Naive thymus-derived CD4-positive, alpha-beta T cell (primary cell): ENCODE data around the gene HIPK2. TPM values are rescaled to one million over a fixed set of nuclear protein-coding genes. Genes with fewer than 3 reads are reported as not detected.
"Not testable (repeated sequence)": the region's sequence is repeated elsewhere in the genome, so short reads cannot be mapped to it uniquely, and the experiment has no call there.

Experiments
- ATAC-seq: fragments of 150-1000 bp; cut with Tn5 transposase; 2 replicates; pipeline ENCODE4 v1.10.0; 2021; ENCODE audit warnings: mild to moderate bottlenecking, moderate library complexity
- CTCF ChIA-PET: fragments of 350-600 bp; sonication (Branson Sonifier 250); formaldehyde crosslinking; loops from one replicate; lab custom pipeline; 2021; ENCODE audit warnings: antibody characterized with exemption; lab: Charles Lee
- POLR2A ChIA-PET: fragments of 350-600 bp; sonication (Branson Sonifier 250); formaldehyde crosslinking; loops from one replicate; lab custom pipeline; 2021; ENCODE audit warnings: antibody characterized with exemption, inconsistent platforms; lab: Charles Lee
- DNase-seq, 9 donors: peaks; one replicate each; pipeline versions ENCODE4 v3.0.0 to v3.0.0-alpha.2; 2020 to 2022; ENCODE audit warnings: mixed read lengths in 1 of 9
- H3K27ac ChIP-seq: one replicate; pipeline ENCODE4 v1.7.0; 2013; ENCODE audit warnings: mild to moderate bottlenecking, low read depth, low read length, moderate library complexity
- H3K27me3 ChIP-seq, 2 donors: one replicate each; pipeline ENCODE4 v1.7.0; 2013; ENCODE audit warnings: low read length in 2 of 2, mild to moderate bottlenecking in 2 of 2, moderate library complexity in 2 of 2; ENCODE audit not compliant: control insufficient read depth in 2 of 2, insufficient read depth in 2 of 2
- H3K36me3 ChIP-seq, 3 experiments: 1 replicate in 2 of 3; 2 replicates in 1 of 3; pipeline ENCODE4 v1.7.0; 2013; ENCODE audit warnings: low read length in 3 of 3, mild to moderate bottlenecking in 3 of 3, moderate library complexity in 1 of 3; ENCODE audit not compliant: insufficient read depth in 3 of 3, control insufficient read depth in 2 of 3
- H3K4me1 ChIP-seq, 2 donors: one replicate each; pipeline ENCODE4 v1.7.0; 2013; ENCODE audit warnings: low read length in 2 of 2, mild to moderate bottlenecking in 2 of 2, moderate library complexity in 1 of 2; ENCODE audit not compliant: control insufficient read depth in 2 of 2, insufficient read depth in 2 of 2
- H3K4me3 ChIP-seq: 2 replicates; pipeline ENCODE4 v1.7.0; 2013; ENCODE audit warnings: mild to moderate bottlenecking, low read length
- H3K9me3 ChIP-seq, 3 experiments: 1 replicate in 2 of 3; 2 replicates in 1 of 3; pipeline ENCODE4 v1.7.0; 2013; ENCODE audit warnings: low read length in 3 of 3; ENCODE audit not compliant: control insufficient read depth in 2 of 3
- H3K27ac Mint-ChIP-seq, 9 donors: one replicate each; pipeline ENCODE4 v1.8.0; 2020 to 2022; ENCODE audit warnings: mixed read lengths in 9 of 9, mild to moderate bottlenecking in 8 of 9, moderate library complexity in 5 of 9, inconsistent platforms in 2 of 9
- H3K27me3 Mint-ChIP-seq, 5 donors: one replicate each; pipeline ENCODE4 v1.8.0; 2021 to 2022; ENCODE audit warnings: mixed read lengths in 5 of 5, mild to moderate bottlenecking in 1 of 5
- H3K36me3 Mint-ChIP-seq, 5 donors: one replicate each; pipeline ENCODE4 v1.8.0; 2020 to 2022; ENCODE audit warnings: mixed read lengths in 5 of 5, mild to moderate bottlenecking in 3 of 5, inconsistent platforms in 1 of 5
- H3K4me1 Mint-ChIP-seq, 7 donors: one replicate each; pipeline ENCODE4 v1.8.0; 2020 to 2022; ENCODE audit warnings: mixed read lengths in 7 of 7, mild to moderate bottlenecking in 3 of 7, inconsistent platforms in 1 of 7
- H3K4me3 Mint-ChIP-seq, 10 donors: one replicate each; pipeline ENCODE4 v1.8.0; 2020 to 2022; ENCODE audit warnings: mild to moderate bottlenecking in 10 of 10, mixed read lengths in 10 of 10, moderate library complexity in 6 of 10, inconsistent platforms in 2 of 10
- H3K9me3 Mint-ChIP-seq, 11 donors: one replicate each; pipeline ENCODE4 v1.8.0; 2020 to 2022; ENCODE audit warnings: mixed read lengths in 11 of 11, mild to moderate bottlenecking in 4 of 11, inconsistent platforms in 1 of 11, moderate library complexity in 1 of 11
- intact Hi-C, 2 donors: fragments of 100-400 bp; cut with micrococcal nuclease; formaldehyde crosslinking; loops; one replicate each; pipeline ENCODE4 v1.15.1; 2023
- polyA plus RNA-seq, 2 donors: library from polyadenylated mRNA; unstranded; fragments of 300-500 nt; fragmentation: Illumina TruSeq; gene quantifications; one replicate each; pipeline ENCODE4 v1.2.3, GENCODE V29; 2021
- total RNA-seq, 6 experiments: library from RNA in 5 of 6; stranded (reverse) in 5 of 6; gene quantifications; 1 replicate in 5 of 6; 2 replicates in 1 of 6; pipeline ENCODE4 v1.2.3 and lab custom pipeline; 2021 to 2026

The HIPK2 gene
- total and polyA plus RNA-seq, 7 experiments from 2014 or later, result 4.6 to 44.0 (median 36.1) TPM

- Mint-ChIP-seq H3K27me3 (peaks cover 0 to 14% (median 7%) of the 10 kb centered on the region in 5 donors), H3K4me1 (peaks cover 0 to 26% (median 17%) of the 10 kb centered on the region in 7 donors), H3K9me3 (peaks cover 0 to 5% (median 0%) of the 10 kb centered on the region in 11 donors), H3K4me3 (no peak overlapping the region), H3K36me3 (peaks cover 0 to 19% (median 15%) of the 10 kb centered on the region in 5 donors), H3K27ac (no peak overlapping the region)
- Histone ChIP-seq H3K36me3 (no peaks in the 10 kb centered on the region), H3K4me1 (no peaks in the 10 kb centered on the region), H3K4me3 (no peak overlapping the region), H3K9me3 (no peaks in the 10 kb centered on the region), H3K27me3 (no peaks in the 10 kb centered on the region), H3K27ac (no peak overlapping the region)
- DNase-seq, result no peak
- intact Hi-C loops, result no loop called here
- ATAC-seq, result no peak
- POLR2A ChIA-PET, result no interaction called here
- CTCF ChIA-PET, result no interaction called here
Measured at GRCh38 chr7:139560199-139560598, 217.6 kb downstream of the HIPK2 start.

- H3K36me3 Mint-ChIP-seq, result peaks cover 0 to 19% (median 15%) of the 10 kb centered on the region in 5 donors
- POLR2A ChIA-PET, result interaction anchor here (0.7 kb wide), 1 partner anchor 525 kb away, joined by 3 read pairs; no protein-coding TSS in a partner anchor
Measured at GRCh38 chr7:139559364-139560105, 218.3 kb downstream of the HIPK2 start.

GRCh38 chr7:139557857-139558581 lies 219.8 kb downstream of the HIPK2 start:
- no peak overlapping the region for H3K27ac Mint-ChIP-seq
- peaks cover 0 to 5% (median 0%) of the 10 kb centered on the region in 11 donors for H3K9me3 Mint-ChIP-seq
- intact Hi-C loops, result no loop called here
- peaks cover 0 to 27% (median 7%) of the 10 kb centered on the region in 5 donors for H3K27me3 Mint-ChIP-seq
- H3K4me3 Mint-ChIP-seq, result no peak overlapping the region
- H3K27me3 ChIP-seq, result no peaks in the 10 kb centered on the region
- no peaks in the 10 kb centered on the region for H3K4me1 ChIP-seq
- H3K36me3 Mint-ChIP-seq, result peaks cover 0 to 15% (median 8%) of the 10 kb centered on the region in 5 donors
- H3K9me3 ChIP-seq, result no peaks in the 10 kb centered on the region
- H3K4me1 Mint-ChIP-seq, result peaks cover 0 to 5% (median 4%) of the 10 kb centered on the region in 7 donors
- DNase-seq (no peak), ATAC-seq (no peak)
- ChIA-PET POLR2A (no interaction called here), CTCF (interaction anchor here (0.8 kb wide), 1 partner anchor 448 kb away, joined by 3 read pairs; no protein-coding TSS in a partner anchor)
- H3K4me3 ChIP-seq, result no peak overlapping the region
- no peaks in the 10 kb centered on the region for H3K36me3 ChIP-seq
- no peak overlapping the region for H3K27ac ChIP-seq

More at GRCh38 chr7:139559364-139560105, 218.3 kb downstream of the HIPK2 start:
- Mint-ChIP-seq H3K4me3 (no peak overlapping the region), H3K9me3 (peaks cover 0 to 5% (median 0%) of the 10 kb centered on the region in 11 donors), H3K27me3 (peaks cover 0 to 18% (median 7%) of the 10 kb centered on the region in 5 donors), H3K27ac (no peak overlapping the region), H3K4me1 (peaks cover 0 to 20% (median 12%) of the 10 kb centered on the region in 7 donors)
- H3K27me3 ChIP-seq, result no peaks in the 10 kb centered on the region
- H3K27ac ChIP-seq, result no peak overlapping the region
- H3K4me3 ChIP-seq, result no peak overlapping the region
- H3K9me3 ChIP-seq, result no peaks in the 10 kb centered on the region
- no peak for DNase-seq
- H3K36me3 ChIP-seq, result no peaks in the 10 kb centered on the region
- H3K4me1 ChIP-seq, result no peaks in the 10 kb centered on the region
- CTCF ChIA-PET, result no interaction called here
- intact Hi-C loops, result no loop called here
- no peak for ATAC-seq

GRCh38 chr7:139553991-139554700 lies 223.7 kb downstream of the HIPK2 start:
- Mint-ChIP-seq H3K27me3 (peaks cover 0 to 27% (median 4%) of the 10 kb centered on the region in 5 donors), H3K27ac (peak overlapping the region in 1 of 9 donors; percentile 33)
- ATAC-seq, H3K27ac ChIP-seq, H3K9me3 Mint-ChIP-seq, H3K4me1 ChIP-seq, H3K4me1 Mint-ChIP-seq, DNase-seq, intact Hi-C loops, H3K9me3 ChIP-seq, H3K4me3 Mint-ChIP-seq, POLR2A ChIA-PET, H3K27me3 ChIP-seq, H3K4me3 ChIP-seq, H3K36me3 Mint-ChIP-seq, CTCF ChIA-PET, H3K36me3 ChIP-seq: not testable (repeated sequence)

- no peak overlapping the region for H3K4me3 Mint-ChIP-seq
- no peak overlapping the region for H3K27ac ChIP-seq
- intact Hi-C loops, result no loop called here
- CTCF ChIA-PET, result no interaction called here
- DNase-seq (no peak), ATAC-seq (no peak)
- H3K27me3 ChIP-seq, result no peaks in the 10 kb centered on the region
- no peaks in the 10 kb centered on the region for H3K36me3 Mint-ChIP-seq
- peaks cover 0 to 4% (median 0%) of the 10 kb centered on the region in 5 donors for H3K27me3 Mint-ChIP-seq
- POLR2A ChIA-PET, result interaction anchor here (0.6 kb wide), 1 partner anchor 8 kb away, joined by 3 read pairs; no protein-coding TSS in a partner anchor
- H3K4me3 ChIP-seq, result no peak overlapping the region
- H3K9me3 Mint-ChIP-seq, result no peaks in the 10 kb centered on the region
- H3K9me3 ChIP-seq, result no peaks in the 10 kb centered on the region
- no peaks in the 10 kb centered on the region for H3K36me3 ChIP-seq
- H3K4me1 ChIP-seq, result no peaks in the 10 kb centered on the region
- H3K4me1 Mint-ChIP-seq, result no peaks in the 10 kb centered on the region
- no peak overlapping the region for H3K27ac Mint-ChIP-seq
Measured at GRCh38 chr7:139548302-139549028, 229.3 kb downstream of the HIPK2 start.

GRCh38 chr7:139544645-139545044 lies 233.2 kb downstream of the HIPK2 start:
- intact Hi-C loops, result no loop called here
- no peaks in the 10 kb centered on the region for H3K27me3 ChIP-seq

More at GRCh38 chr7:139544645-139545044, 233.2 kb downstream of the HIPK2 start:
- DNase-seq, result no peak
- ATAC-seq, result no peak
- H3K27me3 Mint-ChIP-seq, result no peaks in the 10 kb centered on the region
- no peaks in the 10 kb centered on the region for H3K9me3 Mint-ChIP-seq
- no peaks in the 10 kb centered on the region for H3K9me3 ChIP-seq
- H3K4me1 Mint-ChIP-seq, result no peaks in the 10 kb centered on the region
- no peak overlapping the region for H3K27ac ChIP-seq
- no peaks in the 10 kb centered on the region for H3K4me1 ChIP-seq
- H3K36me3 ChIP-seq, result no peaks in the 10 kb centered on the region
- H3K4me3 ChIP-seq, result no peak overlapping the region
- peak overlapping the region in 1 of 9 donors; percentile 72 for H3K27ac Mint-ChIP-seq
- ChIA-PET CTCF (no interaction called here), POLR2A (interaction anchor here (0.8 kb wide), 1 partner anchor 1129 kb away, joined by 3 read pairs; no protein-coding TSS in a partner anchor)
- H3K4me3 Mint-ChIP-seq, result no peak overlapping the region
- no peaks in the 10 kb centered on the region for H3K36me3 Mint-ChIP-seq
